HG02588 (cell line): Measurements from ENCODE around the gene TRIM73.
"Not testable (repeated sequence)": the region's sequence is repeated elsewhere in the genome, so short reads cannot be mapped to it uniquely, and the experiment has no call there.

Source experiments
- ATAC-seq: cut with Tn5 transposase; IDR thresholded peaks from one replicate; pipeline ENCODE4 v1.9.1; 2021; ENCODE audit warnings: mild to moderate bottlenecking, moderate library complexity; ENCODE audit not compliant: unreplicated experiment

Gene TRIM73

DNA sequence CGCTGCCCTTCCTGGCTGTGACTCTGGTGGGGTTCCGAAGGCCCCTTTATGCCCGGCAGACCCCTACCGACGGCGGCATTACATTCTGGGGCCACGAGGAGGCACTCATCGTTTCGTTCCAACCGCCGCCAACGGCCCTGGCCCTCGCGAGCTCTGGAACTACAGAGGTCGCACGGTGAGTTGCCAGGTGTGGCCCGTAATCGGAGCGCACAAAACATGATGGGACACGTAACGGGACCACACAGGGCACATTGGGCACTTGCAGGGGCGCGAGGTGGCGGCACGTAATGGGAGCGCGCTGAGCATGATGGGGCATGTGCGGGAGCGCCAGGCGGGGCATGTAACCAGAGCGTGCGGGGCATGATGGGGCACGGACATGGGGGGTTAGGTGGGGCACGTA is at the start of gene TRIM73:
TSS of gene TRIM73 (plus strand) at position 301 of the 400 bp plus-strand sequence. CDS start 3,305 bp downstream, outside the sequence.
- not testable (repeated sequence) for ATAC-seq

DNA sequence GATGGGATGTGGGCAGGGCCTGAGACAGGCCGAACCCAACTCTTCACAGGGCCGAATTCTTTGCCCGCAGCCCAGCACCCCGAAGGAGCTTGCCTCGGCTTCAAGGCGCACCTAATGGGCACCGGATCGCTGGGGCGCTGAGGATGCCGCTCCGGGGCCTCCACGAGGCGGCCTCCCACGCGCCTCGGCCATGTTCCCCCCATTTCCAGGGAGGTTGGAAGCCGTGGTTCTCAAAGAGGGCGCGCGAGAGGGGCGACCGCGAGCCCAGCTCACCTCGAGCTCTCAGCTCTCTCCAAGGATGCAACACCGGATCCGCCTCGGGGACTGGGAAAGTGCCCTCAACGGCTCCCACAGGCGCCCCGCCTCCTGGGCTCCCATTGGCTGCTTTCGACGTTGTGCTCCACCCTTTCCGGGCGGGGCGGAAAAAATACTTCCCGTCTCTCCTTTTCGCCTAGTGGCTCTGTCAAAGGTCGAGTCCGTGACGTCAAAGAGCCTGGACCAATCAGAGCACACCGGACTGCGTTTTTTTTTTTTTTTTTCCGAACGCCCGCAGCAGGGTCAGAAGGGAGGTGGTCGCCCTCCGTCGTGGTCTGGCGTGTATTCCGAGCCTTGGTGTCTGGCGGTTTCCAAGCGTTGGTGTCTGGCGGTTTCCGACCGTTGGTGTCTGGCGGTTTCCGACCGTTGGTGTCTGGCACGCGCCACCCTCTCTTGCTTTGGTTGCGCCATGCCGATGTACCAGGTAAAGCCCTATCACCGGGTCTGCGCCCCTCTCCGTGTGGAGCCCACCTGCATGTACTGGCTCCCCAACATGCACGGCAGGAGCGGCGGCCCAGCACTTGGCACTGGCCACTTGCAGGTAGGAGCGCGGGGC is 36.5 kb upstream of the TRIM73 start:
- not testable (repeated sequence) for ATAC-seq

DNA sequence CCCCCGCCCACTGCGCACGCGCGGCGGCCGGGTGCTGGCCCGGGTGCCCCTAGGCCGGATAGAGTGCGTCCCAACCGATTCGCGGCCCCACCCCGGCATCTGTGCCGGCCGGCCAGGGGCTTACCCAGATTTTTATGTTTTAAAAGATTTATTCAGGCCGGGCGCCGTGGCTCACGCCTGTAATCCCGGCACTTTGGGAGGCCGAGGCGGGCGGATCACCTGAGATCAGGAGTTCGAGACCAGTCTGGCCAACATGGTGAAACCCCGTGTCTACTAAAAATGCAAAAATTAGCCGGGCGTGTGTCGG is 35.9 kb upstream of the TRIM73 start:
- ATAC-seq, result not testable (repeated sequence)

DNA sequence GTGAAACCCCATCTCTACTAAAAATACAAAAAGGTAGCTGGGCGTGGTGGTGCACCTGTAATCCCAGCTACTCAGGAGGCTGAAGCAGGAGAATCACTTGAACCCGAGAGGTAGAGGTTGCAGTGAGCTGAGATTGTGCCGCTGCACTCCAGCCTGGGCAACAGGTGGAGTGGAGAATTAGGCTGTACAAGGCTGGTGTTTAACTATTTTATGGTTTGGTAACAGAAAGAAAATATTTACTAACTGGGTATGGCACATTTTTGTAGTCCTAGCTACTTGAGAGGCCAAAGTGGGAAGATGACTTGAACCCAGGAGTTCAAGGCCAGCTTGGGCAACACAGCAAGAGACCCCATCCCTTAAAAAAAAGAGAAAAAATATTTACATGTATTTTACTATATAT is 31.4 kb upstream of the TRIM73 start:
- ATAC-seq, result not testable (repeated sequence)

DNA sequence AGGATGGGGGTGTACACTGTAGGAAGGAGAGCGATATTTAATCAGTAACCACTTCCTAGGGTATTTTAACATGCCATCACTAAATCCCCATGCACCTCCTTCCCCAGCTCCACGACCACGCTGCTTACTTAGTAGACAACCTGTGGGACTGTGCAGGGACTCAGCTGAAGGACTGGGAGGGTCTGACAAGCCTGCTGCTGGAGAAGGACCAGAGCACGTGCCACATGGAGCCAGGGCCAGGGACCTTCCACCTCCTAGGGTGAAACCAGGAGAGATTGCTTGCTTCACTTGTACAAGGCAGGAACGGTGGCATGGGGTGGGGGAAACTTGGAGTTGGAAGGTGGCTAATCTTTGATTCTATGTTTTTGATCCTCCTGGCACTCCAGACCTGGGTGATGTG is 28.8 kb upstream of the TRIM73 start:
- ATAC-seq, result not testable (repeated sequence)

DNA sequence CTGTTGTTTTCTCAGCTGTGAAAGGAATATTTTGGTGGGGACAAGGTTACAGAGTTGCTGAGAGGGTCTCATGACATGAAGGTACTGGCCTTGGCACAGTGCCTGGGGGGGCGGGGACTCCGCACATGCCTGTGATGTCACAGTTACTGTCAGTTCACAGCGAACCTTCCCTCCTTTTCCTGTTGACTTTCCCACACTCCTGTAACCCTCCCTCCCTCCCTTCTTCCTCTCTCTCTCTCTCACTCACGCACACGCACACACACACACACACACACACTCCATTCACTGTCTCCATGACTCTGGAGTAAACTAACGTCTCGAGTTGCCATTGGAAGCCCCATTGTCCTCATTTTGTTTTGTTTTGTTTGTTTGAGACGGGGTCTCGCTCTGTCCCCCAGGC is 28.1 kb upstream of the TRIM73 start:
- not testable (repeated sequence) for ATAC-seq

DNA sequence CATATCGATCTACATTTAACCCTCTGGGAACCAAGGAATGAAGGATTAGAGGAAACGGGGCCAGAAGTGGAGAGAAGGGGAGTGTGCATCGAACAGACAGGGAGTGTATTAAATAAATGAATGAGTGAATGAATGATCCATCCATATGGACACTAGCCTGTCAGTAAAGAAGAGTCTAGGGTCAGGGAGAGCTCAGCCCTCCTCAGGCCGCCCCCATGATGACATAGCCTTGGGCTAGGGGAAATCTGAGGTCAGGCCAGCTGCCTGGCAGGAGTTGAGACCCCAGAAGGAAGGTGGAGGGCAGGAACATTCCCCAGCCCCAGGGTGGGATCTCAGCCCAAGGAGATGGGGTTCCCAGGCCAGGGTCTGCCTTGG is 21.3 kb upstream of the TRIM73 start:
- ATAC-seq, result not testable (repeated sequence)

DNA sequence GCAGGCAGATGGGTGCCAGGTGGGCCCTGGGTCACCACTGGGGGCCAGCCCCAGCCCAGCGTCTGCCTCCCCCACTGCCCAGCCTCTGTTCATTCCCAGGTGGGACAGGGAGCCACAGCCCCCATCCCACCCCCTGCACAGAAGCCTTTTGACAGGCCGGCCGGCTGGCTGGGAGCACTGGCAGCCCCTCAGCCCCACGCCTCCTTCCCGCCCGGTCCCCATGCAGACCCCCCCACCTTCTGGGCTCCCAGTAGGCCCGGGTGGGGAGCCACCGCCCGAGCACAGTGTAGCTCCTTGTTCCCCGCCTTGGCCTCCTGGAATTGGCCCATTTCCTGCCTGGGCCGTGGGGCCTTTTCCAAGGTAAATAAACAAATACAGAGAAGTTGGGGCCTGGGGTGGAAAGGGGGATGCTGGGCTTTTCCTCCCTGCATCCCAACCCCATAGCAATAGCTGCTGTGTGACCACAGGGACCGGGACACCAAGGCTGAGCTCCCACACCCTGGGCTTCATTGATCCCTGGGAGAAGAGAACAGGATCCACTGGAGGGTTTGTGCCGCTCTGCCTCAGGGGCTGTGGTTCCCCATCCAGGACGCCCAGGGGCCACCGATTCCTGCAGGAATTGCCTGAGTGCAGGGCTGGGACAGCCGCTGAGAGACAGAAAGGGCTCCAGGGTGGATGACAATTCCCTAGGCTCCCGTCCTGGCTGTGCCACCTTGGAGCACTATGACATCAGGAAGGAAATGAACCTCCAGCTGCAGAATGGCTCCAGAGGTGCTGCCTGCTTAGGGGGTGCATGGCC is 20.7 kb upstream of the TRIM73 start:
- not testable (repeated sequence) for ATAC-seq

DNA sequence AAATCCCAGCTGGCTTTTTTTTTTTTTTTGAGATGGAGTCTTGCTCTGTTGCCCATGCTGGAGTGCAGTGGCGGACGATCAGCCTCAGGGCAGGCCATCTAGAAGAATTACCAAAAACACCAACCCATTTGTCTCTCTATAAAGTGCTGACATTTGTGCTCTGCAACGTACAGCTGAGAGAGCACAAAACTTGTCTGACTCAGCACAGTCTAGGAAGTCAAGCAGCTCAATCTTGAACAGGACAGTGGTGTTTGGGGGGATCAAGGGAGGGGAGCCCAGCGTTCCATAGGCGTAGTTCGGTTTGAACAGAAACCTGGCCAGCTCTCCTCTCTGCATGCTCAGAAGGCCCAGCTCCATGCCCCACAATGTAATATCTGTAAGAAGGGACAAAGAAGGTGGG is 2.2 kb upstream of the TRIM73 start:
- not testable (repeated sequence) for ATAC-seq

DNA sequence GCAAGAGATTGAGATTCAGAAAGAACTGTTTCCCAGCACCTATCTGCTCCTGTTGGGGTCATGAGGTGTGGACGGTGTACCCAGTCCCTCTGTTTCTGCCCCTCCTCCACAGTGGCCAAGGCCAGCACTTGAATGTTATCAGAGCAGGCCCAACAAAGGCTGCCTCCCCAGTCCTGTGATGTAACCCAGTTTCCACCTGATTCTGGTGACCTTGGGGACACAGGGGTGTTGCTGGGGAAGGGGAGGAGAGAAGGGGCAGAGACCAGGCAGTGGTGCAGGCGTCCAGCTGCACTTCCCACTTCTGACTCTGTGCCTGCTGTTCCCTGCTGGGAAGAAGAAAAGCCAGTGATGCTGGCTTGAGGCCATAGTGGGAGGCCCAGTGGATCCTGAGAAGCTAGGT is 2.4 kb downstream of the TRIM73 start:
- ATAC-seq, result not testable (repeated sequence)

DNA sequence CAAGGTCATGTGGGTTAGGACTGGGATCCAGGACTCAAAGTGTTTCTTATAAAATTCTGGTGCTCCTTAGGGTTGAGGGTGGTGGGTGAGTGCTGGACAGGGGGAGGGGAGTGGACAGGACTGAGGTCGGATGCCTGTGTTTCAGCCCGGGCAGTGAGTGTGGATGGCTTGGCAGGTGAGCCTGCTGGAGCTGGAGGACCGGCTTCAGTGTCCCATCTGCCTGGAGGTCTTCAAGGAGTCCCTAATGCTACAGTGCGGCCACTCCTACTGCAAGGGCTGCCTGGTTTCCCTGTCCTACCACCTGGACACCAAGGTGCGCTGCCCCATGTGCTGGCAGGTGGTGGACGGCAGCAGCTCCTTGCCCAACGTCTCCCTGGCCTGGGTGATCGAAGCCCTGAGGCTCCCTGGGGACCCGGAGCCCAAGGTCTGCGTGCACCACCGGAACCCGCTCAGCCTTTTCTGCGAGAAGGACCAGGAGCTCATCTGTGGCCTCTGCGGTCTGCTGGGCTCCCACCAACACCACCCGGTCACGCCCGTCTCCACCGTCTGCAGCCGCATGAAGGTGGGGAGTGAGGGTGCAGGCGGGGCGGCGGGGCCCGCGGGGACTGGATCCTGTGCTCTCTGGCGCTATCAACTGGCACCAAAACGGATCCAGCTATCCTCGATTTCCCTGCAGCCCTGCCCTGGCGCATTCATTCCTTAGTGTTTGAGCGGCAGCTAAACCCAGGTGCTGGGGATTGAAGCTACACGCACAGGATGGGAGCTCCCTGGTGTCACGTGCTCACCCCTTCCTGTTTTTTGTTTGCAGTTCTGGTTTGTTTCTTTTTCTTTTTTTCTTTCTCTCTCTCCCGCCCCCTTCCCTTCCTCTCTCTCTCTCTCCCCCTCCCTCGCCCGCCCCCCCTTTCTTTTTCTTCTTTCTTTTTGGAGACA is 3.6 kb downstream of the TRIM73 start:
- ATAC-seq, result peak; percentile 63

DNA sequence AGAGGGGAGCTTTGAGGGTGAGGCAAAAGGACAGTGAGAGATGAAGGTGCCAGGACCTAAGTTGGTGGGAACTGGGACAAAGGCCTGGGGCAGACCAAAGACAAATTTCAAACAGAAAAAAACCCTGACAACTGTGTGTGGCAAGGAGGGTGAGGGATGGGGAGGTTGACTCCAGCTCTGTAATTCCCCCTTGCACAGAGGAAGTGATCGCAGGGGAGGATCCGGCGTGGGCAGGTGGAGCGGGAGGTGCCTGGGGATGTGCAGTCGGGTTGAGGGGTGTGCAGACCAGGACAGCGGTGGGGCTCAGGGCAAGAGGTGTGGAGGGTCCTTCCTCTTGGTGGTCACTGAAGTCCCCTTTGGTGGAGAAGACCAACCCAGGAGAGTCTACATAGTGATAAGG is 5.1 kb downstream of the TRIM73 start:
- ATAC-seq, result not testable (repeated sequence)

DNA sequence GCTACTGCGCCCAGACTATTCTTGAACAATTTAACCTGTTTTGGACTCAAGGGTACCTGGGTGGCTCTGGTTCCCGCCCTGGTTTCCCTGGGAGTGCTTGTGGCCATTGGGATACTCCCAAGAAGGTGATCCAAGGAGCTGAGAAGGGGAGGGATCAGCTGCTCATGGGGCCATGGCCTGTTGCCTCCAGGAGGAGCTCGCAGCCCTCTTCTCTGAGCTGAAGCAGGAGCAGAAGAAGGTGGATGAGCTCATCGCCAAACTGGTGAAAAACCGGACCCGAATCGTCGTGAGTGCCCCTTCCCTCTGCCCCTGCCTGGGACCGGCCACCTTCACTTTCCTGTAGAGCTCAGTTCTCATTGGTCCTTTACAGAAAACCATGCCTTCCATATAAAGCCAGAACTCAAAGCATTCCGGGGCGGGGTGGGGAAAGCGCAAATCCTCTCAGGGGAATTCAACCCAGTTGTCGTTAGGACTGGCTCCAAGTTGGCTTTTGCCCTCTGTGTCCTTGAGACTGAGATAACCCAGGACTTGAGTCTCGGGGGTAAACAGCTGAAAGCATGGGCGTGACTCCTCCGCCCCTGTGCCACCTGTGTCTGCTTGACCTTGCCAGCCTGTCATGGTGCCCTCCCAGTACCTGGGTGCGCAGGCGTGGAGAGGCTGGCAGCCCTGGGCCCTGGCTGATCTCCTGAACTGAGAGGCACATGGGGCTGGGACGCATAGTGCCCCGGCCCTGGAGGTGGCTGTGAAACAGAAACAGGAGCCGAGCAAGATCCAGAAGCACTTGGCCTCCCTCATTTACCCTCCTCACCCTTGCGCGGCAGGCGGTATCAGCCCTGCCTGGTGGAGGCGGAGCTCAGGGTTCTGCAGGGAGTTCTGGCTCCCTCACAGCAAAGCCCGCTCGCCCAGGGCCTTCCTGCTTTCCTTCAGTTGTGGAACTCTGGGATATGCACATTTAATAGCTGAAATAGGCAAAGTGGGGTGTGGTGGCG is 8.3 kb downstream of the TRIM73 start:
- ATAC-seq, result not testable (repeated sequence)

DNA sequence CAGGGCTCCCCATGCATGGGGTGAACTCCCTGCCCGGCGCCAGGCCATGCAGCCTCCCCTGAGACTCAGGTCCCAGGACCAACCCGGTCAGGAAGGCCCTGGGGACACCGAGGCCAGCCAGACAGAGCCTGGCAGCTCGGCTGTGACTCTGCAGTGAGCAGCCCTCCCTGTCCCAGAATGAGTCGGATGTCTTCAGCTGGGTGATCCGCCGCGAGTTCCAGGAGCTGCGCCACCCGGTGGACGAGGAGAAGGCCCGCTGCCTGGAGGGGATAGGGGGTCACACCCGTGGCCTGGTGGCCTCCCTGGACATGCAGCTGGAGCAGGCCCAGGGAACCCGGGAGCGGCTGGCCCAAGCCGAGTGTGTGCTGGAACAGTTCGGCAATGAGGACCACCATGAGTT is 9.2 kb downstream of the TRIM73 start:
- not testable (repeated sequence) for ATAC-seq

DNA sequence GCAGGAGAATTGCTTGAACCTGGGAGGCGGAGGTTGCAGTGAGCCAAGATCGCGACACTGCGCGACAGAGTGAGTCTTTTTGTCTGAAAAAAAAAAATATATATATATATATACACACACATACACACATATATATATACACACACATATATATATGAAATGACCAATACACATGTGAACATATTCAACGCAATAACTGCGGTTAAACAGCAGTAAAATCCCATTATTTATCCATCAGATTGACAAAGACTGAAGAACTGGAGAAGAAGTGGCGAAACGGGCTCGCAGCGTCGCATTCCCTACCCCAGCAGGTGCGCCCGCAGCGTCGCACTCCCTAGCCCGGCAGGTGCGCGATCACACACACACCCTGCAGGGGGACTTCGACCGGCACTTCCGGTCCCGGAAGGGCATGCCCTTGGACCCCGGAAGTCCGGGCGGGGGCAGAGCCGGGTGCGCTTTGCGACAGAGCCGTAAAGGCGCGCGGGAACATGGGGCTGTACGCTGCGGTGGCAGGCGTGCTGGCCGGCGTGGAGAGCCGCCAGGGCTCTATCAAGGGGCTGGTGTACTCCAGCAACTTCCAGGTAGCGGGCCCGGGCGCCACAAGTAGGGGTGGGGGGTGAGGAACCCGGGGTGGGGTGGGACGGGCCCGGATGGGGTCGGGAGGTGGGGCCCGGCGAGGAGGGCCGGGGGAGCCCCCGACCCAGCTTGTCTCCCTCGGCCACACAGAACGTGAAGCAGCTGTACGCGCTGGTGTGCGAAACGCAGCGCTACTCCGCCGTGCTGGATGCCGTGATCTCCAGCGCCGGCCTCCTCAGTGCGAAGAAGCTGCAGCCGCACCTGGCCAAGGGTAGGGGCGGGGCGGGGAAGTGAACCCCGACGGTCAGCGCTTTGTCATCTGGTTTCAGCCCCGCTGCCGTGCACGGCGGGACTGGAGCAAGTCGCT is 14.7 kb downstream of the TRIM73 start:
- peak; percentile 93 for ATAC-seq

DNA sequence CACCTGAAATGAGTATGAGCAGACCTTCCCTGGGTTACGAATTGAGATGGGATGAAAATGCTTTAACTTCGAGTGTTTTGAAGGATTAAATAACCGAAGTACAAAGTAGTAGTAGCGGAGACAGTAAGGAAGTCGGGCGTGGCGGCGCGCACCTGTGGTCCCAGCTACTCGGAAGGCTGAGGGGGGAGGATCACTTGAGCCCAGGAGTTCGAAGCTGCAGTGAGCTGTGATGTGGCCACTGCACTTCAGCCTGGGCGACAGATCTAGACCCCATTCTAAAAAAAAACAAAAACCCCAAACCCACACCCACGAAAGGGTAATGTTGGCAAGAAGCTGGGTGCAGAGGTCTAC is 15.4 kb downstream of the TRIM73 start:
- peak; percentile 10 for ATAC-seq

DNA sequence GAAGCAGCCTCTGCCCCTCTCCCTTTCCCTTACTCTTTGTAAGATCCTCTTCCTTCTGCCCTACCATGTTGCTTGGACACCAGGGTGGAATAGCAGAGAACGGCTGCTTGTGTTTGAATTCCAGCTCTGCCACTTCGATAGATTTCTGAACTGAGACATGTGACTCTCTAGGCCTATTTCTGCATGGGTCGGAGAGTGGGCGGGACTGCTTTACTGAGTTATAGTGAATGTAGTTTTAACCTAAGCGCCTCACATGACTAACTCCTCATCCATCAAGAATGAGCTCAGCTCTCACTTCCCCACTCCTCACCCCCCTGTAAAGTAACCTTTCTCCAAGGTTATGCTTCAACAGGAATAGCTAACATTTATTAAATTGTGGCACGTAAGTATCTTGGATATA is 18.8 kb downstream of the TRIM73 start:
- not testable (repeated sequence) for ATAC-seq

DNA sequence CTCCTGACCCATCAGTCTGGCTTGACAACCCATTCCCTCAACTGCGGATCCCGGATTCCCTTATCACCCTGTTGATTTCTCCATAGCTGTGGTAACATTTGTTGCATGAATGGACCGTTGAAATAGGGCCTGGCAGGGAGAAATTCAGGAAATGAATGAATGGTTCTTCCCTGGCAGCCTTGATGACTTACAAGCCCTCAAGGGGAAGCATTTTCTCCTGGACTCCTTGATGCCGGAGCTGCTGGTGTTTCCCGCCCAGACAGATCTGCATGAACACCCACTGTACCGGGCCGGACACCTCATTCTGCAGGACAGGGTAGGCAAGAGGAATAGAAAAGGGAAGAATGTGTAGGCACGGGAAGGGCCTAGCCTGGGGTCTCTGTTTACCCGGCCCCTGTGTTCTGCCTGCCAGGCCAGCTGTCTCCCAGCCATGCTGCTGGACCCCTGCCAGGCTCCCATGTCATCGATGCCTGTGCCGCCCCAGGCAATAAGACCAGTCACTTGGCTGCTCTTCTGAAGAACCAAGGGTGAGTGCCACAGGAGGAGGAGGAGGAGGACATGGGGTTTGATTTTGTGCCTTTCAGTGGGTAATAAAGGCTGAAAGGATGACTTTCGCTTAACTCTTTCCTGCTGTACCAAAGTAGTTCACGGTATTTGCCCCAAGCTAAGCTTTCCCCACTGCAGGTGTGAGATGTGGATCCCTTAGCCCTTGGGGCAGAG is 19.4 kb downstream of the TRIM73 start:
- ATAC-seq, result not testable (repeated sequence)
